Head of caudate nucleus (tissue), 42 donors: Measurements from ENCODE around the gene GRIA1.

Experiments used
- DNase-seq, 42 donors: peaks; one replicate each; pipeline versions ENCODE4 v3.0.0 to v3.0.0-alpha.2; 2020 to 2021; ENCODE audit warnings: mixed read lengths in 7 of 42
- intact Hi-C: fragments of 100-400 bp; cut with DNase I; formaldehyde crosslinking; loops from one replicate; pipeline ENCODE4 v1.15.0; 2022

GRIA1 gene

DNA sequence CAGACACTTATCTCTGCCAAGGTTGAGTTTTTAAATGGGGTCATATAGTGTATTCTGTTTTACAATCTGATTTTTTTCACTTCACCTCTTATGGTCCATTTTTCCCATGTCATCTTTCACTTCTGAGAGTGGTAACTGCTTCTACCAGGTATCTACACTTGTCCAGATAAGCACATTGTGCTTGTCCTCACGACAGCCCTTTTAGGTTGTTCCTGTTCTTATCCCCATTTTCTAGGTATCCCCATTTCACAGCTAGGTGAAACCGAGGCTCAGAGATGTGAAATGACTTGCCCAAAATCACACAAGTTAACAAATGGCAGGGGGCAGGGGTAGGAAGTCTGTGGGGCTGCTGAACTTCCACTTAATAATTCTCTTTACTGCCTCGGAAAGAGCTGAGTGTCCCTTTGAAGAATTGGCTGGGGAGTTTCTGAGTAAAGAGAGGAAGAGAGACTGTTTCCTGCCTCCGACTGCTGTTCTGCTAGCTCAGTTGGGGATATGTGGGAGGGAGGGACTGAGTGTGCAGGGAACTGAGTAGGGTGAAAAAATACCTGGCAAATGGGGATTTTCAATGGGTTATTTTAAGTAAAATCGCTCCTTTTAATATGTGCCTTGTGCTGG, 255.4 kb downstream of the GRIA1 start:
- peak in 20 of 42 donors; percentile 9 to 80 (median 39) for DNase-seq
- intact Hi-C loops = no loop called here

GRCh38 chr5:153746440-153746839, 256.0 kb downstream of the GRIA1 start:
- DNase-seq = no peak
- intact Hi-C loops = no loop called here

GRCh38 chr5:153748823-153749222, 258.4 kb downstream of the GRIA1 start:
- intact Hi-C loops = no loop called here
- no peak for DNase-seq

DNA sequence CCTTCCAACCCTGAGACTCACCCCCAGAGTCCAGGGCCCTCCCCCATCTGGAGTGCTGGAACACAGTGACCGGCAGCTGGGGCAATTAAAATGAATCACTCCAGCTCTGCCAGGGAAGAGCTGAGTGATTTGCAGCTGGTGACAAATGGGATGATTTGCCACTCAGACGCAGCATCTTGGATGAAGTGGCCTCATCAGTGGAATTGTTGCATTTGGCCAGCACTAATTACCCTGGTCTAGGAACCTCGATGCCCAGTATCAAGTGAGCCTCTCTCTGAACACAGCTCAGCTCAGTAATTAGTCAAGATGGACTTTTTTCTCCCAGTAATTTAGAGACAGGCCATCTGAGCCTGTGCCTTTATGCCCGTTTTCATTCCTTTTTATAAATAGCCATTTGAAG, 259.5 kb downstream of the GRIA1 start:
- peak in 6 of 42 donors; percentile 7 to 38 (median 24) for DNase-seq
- intact Hi-C loops = no loop called here

- no peak for DNase-seq
- intact Hi-C loops = no loop called here
Measured at GRCh38 chr5:153751251-153751650, 260.8 kb downstream of the GRIA1 start.

DNA sequence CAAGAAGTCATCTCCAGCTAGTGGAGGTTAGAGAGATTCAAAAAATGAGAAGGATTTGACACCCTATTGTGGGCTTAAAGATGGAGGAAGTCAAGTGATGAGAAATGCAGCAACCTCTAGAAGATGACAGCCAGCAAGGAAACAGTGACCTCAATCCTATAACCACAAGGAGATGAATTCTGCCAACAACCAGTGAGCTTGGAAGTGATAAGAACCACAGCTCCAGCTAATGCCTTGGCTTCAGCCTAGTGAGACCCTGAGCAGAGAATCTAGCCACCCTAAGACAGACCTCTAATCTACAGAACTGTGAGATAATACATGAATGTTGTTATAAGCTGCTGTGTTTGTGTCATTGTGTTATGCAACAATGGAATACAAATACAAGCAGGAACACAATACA, 262.4 kb downstream of the GRIA1 start:
- intact Hi-C loops = no loop called here
- DNase-seq = no peak

- intact Hi-C loops = no loop called here
- DNase-seq = no peak
Measured at GRCh38 chr5:153753645-153754432, 263.4 kb downstream of the GRIA1 start.

GRCh38 chr5:153755913-153756500, 265.5 kb downstream of the GRIA1 start:
- DNase-seq = no peak
- intact Hi-C loops = no loop called here

GRCh38 chr5:153756540-153756939, 266.1 kb downstream of the GRIA1 start:
- intact Hi-C loops = no loop called here
- DNase-seq = no peak

GRCh38 chr5:153765987-153766386, 275.5 kb downstream of the GRIA1 start:
- intact Hi-C loops = no loop called here

DNA sequence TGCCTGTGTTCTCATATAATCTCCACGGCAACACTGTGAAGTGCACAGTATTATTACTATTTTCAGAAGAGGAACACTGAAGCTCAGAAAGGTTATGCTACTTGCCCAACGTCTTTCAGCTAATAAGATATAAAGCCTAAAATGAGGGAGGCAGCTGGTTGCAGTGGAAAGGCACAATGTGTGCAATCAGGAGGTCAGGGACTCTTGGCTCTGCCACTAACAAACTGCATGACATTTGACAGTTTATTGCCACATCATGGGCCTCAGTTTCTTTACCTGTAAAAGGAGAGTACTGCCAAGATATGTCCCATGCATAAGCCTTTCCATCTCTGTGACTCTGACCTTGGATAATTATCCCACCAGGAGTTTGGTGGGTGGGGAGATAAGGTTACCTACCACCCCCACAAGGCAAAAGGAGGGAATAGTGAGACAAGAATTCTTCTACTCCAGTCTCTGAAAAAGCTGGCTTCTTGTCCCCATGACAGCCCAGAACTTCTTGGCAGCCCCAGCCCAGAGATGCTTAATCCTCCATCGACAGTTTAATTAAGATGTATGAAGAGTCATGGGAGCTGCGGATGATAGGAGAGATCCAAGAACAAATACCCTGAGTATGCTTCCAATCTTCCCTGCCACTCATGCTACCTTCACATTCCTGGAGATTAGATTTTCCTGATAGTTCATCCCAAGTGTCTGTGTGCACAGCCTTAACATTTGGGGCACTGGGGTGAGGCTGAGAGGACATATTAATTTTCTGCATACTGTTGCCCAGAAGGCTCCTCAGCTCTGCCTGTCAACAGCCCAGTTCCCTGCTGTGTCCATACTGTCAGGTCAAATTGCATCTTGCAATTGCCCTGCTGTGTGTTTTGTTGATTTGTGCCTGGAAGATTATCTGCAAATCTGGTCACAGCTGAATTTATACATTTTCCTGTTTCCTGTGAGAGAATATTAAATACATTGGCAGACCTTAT, 277.0 kb downstream of the GRIA1 start:
- intact Hi-C loops = no loop called here
- no peak for DNase-seq

More at GRCh38 chr5:153765987-153766386, 275.5 kb downstream of the GRIA1 start:
- no peak for DNase-seq

GRCh38 chr5:153770066-153770465, 279.6 kb downstream of the GRIA1 start:
- intact Hi-C loops = no loop called here
- DNase-seq = no peak

DNA sequence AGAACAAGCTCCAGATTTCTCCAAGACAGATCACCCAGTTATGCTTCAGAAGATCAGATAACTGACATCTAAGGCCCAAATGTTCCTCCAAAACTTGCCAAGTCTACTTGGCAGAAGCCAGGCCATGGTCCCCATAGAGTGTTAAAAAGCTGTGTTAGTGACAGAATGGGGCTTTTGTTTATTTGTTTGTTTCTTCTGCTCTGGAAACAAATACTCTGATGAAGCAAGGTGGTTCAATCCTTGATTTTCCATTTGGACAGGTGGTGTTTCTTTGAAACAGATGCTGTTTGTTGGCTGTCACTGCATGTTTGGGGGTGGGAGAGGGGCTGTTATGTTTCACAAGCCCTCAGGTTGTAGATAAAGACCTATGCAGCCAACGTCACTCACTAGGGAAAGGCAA, 284.2 kb downstream of the GRIA1 start:
- intact Hi-C loops = no loop called here

GRCh38 chr5:153775923-153776322, 285.5 kb downstream of the GRIA1 start:
- no peak for DNase-seq
- intact Hi-C loops = no loop called here

More for the DNA sequence above, 284.2 kb downstream of the GRIA1 start:
- no peak for DNase-seq

GRCh38 chr5:153777681-153778581, 287.5 kb downstream of the GRIA1 start:
- peak in 16 of 42 donors; percentile 8 to 51 (median 24) for DNase-seq
- intact Hi-C loops = no loop called here

DNA sequence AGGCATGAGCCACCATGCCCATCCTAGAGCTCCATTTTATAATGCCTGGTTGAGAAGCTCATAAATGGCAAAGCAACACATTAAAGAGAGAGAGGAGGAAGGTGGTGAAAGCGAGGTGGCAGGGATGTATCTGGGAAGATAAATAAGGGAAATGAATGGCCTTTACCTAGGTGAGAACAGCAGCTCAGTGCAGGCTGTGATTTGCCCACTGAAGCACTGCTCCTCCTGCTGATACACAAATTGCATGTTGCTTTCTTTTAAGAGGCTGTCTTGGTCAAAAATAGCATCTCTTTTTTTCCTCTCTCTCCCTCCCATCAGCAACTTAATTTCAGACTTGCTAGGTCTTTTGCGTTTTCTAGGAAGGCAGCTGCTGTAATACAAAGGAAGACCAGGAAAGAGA, 289.4 kb downstream of the GRIA1 start:
- DNase-seq = no peak
- intact Hi-C loops = no loop called here

- intact Hi-C loops = no loop called here
- DNase-seq = no peak
Measured at GRCh38 chr5:153780876-153781705, 290.6 kb downstream of the GRIA1 start.
